Stimulated activated CD4-positive, alpha-beta T cell treated with anti-CD3 and anti-CD28 coated beads, TNF-alpha, amount 100 ng/mL, for 24 hours (primary cell): Measurements from ENCODE around the gene NUDT4B.
"Not testable (repeated sequence)": the region's sequence is repeated elsewhere in the genome, so short reads cannot be mapped to it uniquely, and the experiment has no call there.

Source experiments
- DNase-seq, 3 experiments: peaks; one replicate each; pipeline ENCODE4 v3.0.0-alpha.2; 2020; ENCODE audit warnings: low read depth in 3 of 3

NUDT4B gene

GRCh38 chr1:148748563-148749334, at the start of gene NUDT4B:
TSS of gene NUDT4B (plus strand) at chr1:148748774. CDS start at chr1:148748953, 179 bp downstream.
- not testable (repeated sequence) for DNase-seq

GRCh38 chr1:148699357-148699756, 49.2 kb upstream of the NUDT4B start:
- not testable (repeated sequence) for DNase-seq

GRCh38 chr1:148702242-148702641, 46.3 kb upstream of the NUDT4B start:
- DNase-seq = not testable (repeated sequence)

GRCh38 chr1:148703973-148704591, 44.5 kb upstream of the NUDT4B start:
- not testable (repeated sequence) for DNase-seq

GRCh38 chr1:148705316-148705948, 43.1 kb upstream of the NUDT4B start:
- DNase-seq = not testable (repeated sequence)

- DNase-seq = not testable (repeated sequence)
Measured at GRCh38 chr1:148708779-148709333, 39.7 kb upstream of the NUDT4B start.

- not testable (repeated sequence) for DNase-seq
Measured at GRCh38 chr1:148710772-148711523, 37.6 kb upstream of the NUDT4B start.

- DNase-seq = not testable (repeated sequence)
Measured at GRCh38 chr1:148712353-148712752, 36.2 kb upstream of the NUDT4B start.

- DNase-seq = not testable (repeated sequence)
Measured at GRCh38 chr1:148715518-148715917, 33.1 kb upstream of the NUDT4B start.

GRCh38 chr1:148716966-148717520, 31.5 kb upstream of the NUDT4B start:
- DNase-seq = not testable (repeated sequence)

- DNase-seq = not testable (repeated sequence)
Measured at GRCh38 chr1:148720918-148721317, 27.7 kb upstream of the NUDT4B start.

- not testable (repeated sequence) for DNase-seq
Measured at GRCh38 chr1:148722758-148723157, 25.8 kb upstream of the NUDT4B start.

- DNase-seq = not testable (repeated sequence)
Measured at GRCh38 chr1:148723515-148723914, 25.1 kb upstream of the NUDT4B start.

GRCh38 chr1:148724872-148725271, 23.7 kb upstream of the NUDT4B start:
- not testable (repeated sequence) for DNase-seq

GRCh38 chr1:148727862-148728261, 20.7 kb upstream of the NUDT4B start:
- not testable (repeated sequence) for DNase-seq

- not testable (repeated sequence) for DNase-seq
Measured at GRCh38 chr1:148729128-148729527, 19.4 kb upstream of the NUDT4B start.

GRCh38 chr1:148729541-148729940, 19.0 kb upstream of the NUDT4B start:
- DNase-seq = not testable (repeated sequence)

- not testable (repeated sequence) for DNase-seq
Measured at GRCh38 chr1:148732277-148732676, 16.3 kb upstream of the NUDT4B start.

- DNase-seq = not testable (repeated sequence)
Measured at GRCh38 chr1:148733585-148734310, 14.8 kb upstream of the NUDT4B start.

- not testable (repeated sequence) for DNase-seq
Measured at GRCh38 chr1:148734311-148734662, 14.3 kb upstream of the NUDT4B start.
